ENCODE data around the gene RAD51B.

DNA sequence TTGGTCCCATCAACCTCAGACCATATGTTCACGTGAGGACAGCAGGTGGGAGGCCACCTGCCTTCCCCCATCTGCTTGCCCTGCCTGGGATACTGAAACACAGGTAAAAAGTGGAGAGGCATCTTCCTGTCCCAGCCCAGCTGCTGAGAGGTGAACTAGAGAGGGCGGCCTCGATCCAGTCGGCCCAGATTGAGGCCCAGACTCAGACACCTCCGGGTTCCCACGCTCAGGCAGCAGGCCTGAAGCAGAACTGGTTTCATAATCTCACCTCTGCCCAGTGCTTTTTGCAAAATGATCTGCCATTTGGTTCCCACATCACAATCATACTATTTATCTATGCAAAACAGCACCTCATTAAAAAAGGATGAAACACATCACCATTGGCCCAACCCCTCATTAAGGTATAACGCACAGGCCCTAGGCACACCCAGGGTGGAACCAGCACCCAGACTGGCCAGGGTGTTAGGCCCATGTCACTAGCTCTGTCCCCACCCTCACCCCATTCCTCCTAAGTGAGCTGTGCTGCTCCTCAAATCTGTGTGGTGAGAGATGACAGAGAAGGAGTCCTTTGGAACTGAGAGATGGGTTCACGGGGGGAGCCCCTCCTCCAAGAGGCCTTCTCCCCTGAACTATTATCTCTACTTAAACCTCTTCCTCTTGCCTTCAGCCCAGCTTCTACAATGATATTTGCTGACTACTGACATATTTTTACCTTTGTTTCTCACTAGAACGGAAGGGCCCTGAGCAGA is 892.2 kb downstream of the RAD51B start:
- TF ChIP-seq, protein P1, sequence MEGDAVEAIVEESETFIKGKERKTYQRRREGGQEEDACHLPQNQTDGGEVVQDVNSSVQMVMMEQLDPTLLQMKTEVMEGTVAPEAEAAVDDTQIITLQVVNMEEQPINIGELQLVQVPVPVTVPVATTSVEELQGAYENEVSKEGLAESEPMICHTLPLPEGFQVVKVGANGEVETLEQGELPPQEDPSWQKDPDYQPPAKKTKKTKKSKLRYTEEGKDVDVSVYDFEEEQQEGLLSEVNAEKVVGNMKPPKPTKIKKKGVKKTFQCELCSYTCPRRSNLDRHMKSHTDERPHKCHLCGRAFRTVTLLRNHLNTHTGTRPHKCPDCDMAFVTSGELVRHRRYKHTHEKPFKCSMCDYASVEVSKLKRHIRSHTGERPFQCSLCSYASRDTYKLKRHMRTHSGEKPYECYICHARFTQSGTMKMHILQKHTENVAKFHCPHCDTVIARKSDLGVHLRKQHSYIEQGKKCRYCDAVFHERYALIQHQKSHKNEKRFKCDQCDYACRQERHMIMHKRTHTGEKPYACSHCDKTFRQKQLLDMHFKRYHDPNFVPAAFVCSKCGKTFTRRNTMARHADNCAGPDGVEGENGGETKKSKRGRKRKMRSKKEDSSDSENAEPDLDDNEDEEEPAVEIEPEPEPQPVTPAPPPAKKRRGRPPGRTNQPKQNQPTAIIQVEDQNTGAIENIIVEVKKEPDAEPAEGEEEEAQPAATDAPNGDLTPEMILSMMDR (IDR thresholded peaks at IDR 0.05), result no peak
- TF ChIP-seq POLR2AphosphoS5 (IDR thresholded peaks at IDR 0.05), result no peak
